ENCODE results near the gene UPK1B. TPM values are rescaled to one million over a fixed set of nuclear protein-coding genes. Genes with fewer than 3 reads are reported as not detected.

The UPK1B gene
- total RNA-seq, 1 experiment from 2014 or later, result 1.0 TPM

DNA sequence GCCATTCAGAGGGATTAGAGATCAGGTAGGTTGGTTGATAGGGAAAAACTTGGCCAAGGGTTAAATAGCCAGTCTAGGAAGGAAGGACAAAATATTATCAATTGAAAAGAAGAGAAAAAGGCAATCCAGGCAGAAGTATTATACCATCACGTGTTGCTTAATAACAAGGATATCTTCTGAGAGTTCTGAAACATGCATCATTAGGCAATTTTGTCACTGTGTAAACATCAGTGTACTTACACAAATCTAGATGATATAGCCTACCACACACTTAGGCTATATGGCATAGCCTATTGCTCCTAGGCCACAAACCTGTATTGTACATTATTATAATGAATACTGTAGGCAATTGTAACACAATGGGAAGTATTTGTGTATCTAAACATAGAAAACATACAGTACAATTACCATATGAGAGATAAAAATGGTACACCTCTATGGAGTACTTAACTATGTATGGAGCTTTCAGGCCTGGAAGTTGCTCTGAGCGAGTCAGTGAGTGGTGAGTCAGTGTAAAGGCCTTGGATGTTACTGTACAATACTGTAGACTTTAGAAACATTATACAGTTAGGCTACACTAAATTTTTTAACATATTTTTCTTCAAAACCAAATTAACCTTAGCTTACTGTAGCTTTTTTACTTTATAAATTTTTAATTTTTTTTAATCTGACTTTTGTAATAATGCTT lies 24.8 kb upstream of the UPK1B start:
- Histone ChIP-seq H3K23ac (ENCODE audit: insufficient read length, low read depth, low read length) (no peak overlapping the region), H2BK12ac (ENCODE audit: insufficient read length, low read depth, low read length) (no peak overlapping the region), H3K27me3 (ENCODE audit: insufficient read depth, low read length) (no peaks in the 10 kb centered on the region), H4K5ac (ENCODE audit: insufficient read length, low read depth, low read length) (no peak overlapping the region), H3K14ac (ENCODE audit: insufficient read depth, low read length) (no peak overlapping the region), H2BK15ac (ENCODE audit: low read depth, low read length) (no peak overlapping the region), H4K20me1 (ENCODE audit: control insufficient read depth, insufficient read depth, insufficient read length) (no peaks in the 10 kb centered on the region), H3K9ac (ENCODE audit: extremely low read depth, insufficient read length, low read length) (no peak overlapping the region), H3K23me2 (ENCODE audit: insufficient read length, low read depth, low read length, poor library complexity, severe bottlenecking) (no peaks in the 10 kb centered on the region), H4K8ac (replicated peaks; ENCODE audit: insufficient read length, low read depth, low read length) (no peak overlapping the region), H3K9me3 (ENCODE audit: control insufficient read depth, low read depth, low read length) (no peaks in the 10 kb centered on the region), H3K27ac (ENCODE audit: insufficient read length, low read depth, low read length) (no peak overlapping the region), H3K79me1 (ENCODE audit: insufficient read depth, low read depth, low read length, poor library complexity, severe bottlenecking) (no peaks in the 10 kb centered on the region), H3K18ac (ENCODE audit: insufficient read length, low read depth, low read length) (no peak overlapping the region), H3K56ac (ENCODE audit: insufficient read length, low read depth, low read length) (no peak overlapping the region), H3K4ac (ENCODE audit: low read depth, low read length) (no peak overlapping the region), H2AFZ (ENCODE audit: low read length) (no peak overlapping the region), H3K4me2 (ENCODE audit: insufficient read depth, insufficient read length, low read length) (no peak overlapping the region), H2AK5ac (ENCODE audit: insufficient read length, low read length) (no peak overlapping the region), H2BK5ac (ENCODE audit: insufficient read length, low read length) (no peak overlapping the region), H4K91ac (ENCODE audit: insufficient read length, low read depth, low read length) (no peak overlapping the region), H3K4me1 (ENCODE audit: insufficient read depth, low read length) (no peaks in the 10 kb centered on the region), H3K79me2 (ENCODE audit: insufficient read depth, low read length) (no peaks in the 10 kb centered on the region), H3T11ph (ENCODE audit: low read length) (no peak overlapping the region), H2BK20ac (ENCODE audit: low read depth, low read length, poor library complexity, severe bottlenecking) (no peak overlapping the region), H2BK120ac (ENCODE audit: low read depth, low read length, poor library complexity, severe bottlenecking) (no peak overlapping the region)
- Mint-ChIP-seq H3K4me1 (peaks cover 3 to 4% of the 10 kb centered on the region in 2 experiments; a peak in 1 of 4 replicates), H3K36me3 (ENCODE audit: insufficient read depth in 1 of 3, low read depth in 3 of 3) (peaks cover 1 to 13% (median 3%) of the 10 kb centered on the region in 3 experiments; a peak in 5 of 7 replicates), H3K9me3 (peaks cover 8 to 9% of the 10 kb centered on the region in 2 experiments; a peak in 3 of 5 replicates), H3K4me3 (no peak overlapping the region), H3K27me3 (ENCODE audit: low read depth) (peaks cover 9% of the 10 kb centered on the region), H3K27ac (no peak overlapping the region)
- no CpG with 5 or more reads among the region's 2 CpGs for WGBS (ENCODE audit: extremely low coverage, insufficient read length, low lambda C conversion rate)
- no peak for DNase-seq
- TF ChIP-seq CTCF (conservative IDR thresholded peaks at IDR 0.05), result no peak
